Measurements from ENCODE around the gene GABRR1.

Gene GABRR1
- total RNA-seq: 0 to 0.07 (median 0) reads per million in 18 experiments

DNA sequence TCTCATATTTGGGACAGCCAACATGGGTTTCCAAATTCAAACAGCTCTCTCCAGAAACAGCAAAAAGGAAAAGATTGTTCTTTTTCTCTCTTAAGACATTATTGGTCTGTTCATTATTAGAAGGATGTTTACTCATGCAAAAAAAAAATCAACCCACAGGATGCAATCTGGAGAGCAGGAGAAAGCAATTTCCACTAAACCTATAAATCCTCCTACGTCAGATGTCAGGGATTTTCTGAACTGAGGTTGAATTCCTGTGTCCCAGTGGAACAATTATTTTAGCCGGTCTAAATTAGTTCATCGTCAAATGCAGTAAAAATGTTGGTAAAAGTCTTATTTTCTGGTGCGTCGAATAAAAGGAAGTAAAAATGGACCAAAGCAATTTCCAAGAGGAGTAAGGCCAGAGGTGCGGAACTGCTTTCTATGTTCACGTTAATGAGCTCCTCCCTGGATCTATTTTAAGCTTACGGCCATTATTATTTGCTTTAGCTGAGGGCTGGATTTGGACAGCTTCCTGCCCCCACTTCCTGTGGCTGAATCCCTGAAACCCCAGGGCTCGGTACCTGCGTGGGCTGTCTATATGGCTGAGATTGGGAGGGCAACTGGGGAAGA is at the start of gene GABRR1:
TSS of gene GABRR1 (minus strand) at position 60 of the 612 bp plus-strand sequence. CDS start at position 24, 36 bp downstream.
- DNase-seq: peak; percentile 42 to 58

DNA sequence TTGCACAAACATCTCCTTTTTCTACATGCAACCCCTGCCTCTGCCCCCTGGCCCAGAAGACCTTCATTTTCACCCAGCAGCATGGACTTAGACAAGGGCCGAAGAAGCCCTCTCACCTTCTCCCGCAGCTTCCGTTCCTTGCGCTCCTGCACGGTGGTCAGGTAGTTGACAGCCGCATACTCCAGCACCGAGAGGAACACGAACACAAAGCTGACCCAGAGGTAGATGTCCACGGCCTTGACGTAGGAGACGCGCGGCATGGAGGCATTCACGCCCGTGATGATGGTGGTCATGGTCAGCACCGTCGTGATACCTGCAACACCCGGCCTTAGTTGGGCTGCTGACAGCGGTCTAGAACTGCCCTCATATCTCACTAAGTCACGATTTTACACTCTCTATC is 47.1 kb upstream of the GABRR1 start:
- no peak for DNase-seq

DNA sequence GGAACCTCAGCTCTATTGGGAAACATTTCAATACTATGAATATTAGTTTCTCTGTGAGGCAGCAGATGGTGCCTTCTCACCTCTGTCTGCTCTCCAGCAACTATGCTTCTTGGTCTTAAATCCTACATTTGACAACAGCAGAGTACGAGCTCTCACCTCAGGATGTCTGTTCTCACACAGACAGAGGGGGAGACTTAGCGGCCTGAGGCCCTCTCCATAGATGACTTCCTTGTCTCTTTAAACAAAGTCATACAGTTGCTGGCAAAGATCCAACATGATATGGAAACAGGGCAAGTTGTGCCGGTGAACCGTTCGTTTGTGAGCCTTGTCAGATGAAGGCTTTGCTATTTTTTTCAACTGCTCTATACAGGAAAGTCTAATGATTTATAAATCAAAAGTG is 43.7 kb upstream of the GABRR1 start:
- no peak for DNase-seq

DNA sequence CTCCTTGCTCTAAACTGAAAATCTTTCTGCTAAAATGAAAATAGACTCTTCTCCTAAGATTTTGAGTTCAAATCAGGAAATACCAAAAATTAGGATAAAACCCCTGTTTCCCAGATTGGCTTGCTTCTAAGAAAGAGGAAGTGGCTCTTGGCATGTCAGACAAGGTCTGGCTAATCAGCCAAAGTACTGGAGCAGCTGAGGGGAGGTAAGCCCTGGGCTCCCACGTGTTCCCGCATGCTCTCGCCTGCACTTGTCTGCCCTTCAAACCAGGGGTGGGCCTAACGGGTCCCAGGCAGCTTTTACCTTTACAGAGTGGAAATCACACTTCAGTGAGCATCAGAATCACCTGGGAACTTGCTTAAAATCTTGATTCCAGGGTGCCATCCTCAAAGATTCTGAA is 43.2 kb upstream of the GABRR1 start:
- DNase-seq: peak; percentile 31 to 56

DNA sequence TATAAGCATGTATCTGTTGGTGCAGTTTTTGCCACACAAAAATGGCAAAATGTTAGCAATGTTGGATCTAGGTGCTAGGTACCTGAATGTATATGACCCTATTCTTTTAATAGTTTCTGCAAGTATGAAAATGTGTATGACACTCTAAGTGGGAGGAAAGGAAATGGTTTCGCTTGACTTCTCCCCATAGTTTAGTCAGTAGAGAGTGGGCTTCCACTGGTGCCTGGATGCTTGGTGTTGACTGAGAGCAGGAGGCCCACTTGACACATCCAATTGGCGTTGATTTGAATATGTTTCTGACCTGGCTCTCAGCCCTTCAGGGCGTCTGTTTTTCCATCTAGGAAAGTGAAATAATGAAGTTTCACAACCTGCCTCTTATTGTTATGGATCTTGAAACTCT is 41.8 kb upstream of the GABRR1 start:
- DNase-seq: no peak

DNA sequence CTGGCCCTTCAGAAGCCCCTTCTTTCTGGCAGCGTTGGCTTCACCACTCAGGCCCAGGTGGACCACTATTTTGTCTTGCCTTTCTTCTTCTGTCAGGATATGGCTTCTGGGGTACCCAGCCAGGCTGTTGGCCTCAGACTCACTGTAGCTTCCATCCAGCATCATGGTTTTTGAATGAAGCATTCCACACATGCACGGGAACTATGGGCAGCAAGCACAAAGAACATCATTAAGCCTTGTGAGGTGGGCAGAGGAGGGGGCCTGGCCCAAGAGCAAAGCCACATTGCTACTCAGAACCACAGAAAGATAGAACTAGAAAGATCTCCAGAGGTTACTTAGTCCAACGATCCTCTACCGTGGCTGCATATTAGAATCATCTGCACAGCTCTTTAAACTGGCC is 40.6 kb upstream of the GABRR1 start:
- no peak for DNase-seq

DNA sequence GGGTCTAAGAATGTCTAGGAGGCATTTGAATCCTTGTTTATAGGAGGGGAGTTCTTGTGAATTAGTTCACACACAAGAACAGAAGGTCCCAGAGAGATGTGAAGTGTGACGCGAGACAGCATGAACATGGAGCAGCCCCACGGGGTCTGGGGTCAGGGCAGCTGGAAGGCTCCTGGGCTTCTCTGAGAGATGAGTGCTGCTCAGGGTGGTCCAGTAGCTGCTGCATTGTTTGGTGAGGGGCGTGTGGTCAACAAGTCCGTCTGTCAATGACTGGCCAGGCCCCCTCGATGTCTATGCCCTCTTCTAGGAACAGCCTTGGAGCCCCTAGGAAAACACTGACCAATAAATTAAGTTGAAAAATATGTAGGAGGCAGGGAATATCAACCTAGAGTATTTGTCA is 40.2 kb upstream of the GABRR1 start:
- DNase-seq: no peak

DNA sequence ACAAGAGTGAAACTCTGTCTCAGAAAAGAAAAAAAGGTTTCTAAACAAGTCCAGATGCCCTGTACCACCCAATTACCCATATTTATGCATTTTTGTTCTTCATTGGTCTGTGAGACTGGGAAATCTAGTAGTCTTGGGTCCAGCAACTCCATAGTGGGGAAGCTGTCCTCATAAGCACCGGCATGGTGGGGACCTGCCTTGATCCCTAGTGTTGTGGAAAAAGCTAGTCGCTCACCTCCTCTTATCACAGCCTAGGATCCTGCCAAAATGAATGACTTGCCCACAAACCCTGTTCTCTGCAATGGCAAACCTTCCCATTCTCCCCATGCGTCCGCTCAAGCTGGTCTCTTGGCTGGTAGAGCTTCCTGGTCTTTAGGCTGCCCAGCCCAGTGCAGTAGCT is 38.3 kb upstream of the GABRR1 start:
- no peak for DNase-seq

DNA sequence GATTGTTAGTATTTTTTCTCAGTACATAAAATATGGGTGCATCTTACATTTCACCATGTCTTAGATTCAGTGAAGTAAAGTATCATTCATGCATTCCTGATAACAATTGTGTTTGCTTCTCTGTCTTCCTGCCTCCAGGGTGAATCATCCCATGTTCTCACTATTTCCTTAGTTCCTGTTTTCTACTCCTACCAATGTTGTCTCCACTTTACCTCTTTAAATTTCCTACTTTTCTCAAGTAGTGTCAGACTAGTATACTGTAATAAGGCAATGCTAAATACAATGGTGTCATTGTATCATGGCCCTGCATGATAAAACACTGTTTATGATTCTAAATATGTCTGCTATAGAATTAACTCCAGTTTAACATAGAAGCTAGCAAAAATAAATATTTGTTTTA is 37.4 kb upstream of the GABRR1 start:
- DNase-seq: peak; percentile 13 to 34

DNA sequence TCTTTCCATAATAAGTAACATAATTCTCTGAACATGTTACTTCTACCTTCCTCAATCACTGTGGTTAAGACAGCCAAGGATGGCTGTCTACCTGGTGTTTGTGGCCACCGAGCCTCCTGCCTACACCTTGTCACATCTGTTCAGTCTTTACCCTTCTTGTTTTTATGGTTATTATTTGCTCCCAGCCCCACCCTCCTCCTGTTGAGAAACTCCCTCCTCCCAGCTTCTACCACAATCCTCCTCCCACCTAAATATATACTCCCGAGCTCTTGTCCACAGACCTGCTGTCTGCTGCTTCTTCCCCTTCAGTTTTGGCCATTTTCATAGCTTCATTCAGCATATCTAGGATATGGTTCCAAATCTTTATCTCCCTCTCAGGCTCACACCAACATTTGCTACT is 35.7 kb upstream of the GABRR1 start:
- peak; percentile 37 to 46 for DNase-seq

DNA sequence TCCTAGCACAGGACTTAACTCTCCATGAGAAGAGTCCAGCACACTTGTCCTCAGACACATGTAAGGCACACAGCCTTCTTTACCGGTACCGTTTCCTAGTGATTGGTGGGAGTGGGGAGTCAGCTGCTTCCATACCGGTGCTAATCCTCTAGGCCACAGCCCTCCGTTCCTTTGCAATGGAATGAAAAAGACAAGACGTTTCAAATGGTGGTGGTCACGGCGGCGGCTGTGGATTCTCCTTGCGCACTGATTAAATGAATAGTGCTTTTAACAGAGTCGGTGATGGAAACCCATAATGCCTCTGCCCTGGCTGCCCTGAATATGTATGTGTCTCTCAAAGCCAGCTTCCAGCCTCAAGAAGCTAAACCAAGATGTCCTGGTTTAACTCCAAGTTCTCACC is 34.8 kb upstream of the GABRR1 start:
- no peak for DNase-seq

DNA sequence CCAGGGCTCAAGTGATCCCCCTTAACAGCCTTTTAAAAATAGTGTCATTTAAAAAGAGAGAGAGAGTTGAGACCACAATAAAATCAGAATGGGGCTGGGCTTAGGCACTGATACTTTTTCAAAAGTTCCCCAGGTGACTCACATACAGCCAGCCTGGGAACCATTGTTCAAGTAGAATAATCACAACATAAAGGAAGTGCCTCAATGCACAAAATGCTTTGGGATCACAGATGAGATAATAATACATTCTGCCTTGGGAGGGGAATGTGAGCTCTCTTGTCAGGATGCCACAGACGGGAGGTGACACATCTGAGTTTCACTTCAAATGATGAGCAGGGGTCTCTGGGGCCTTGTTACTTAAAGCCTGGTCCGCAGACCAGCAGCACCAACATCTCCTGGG is 34.0 kb upstream of the GABRR1 start:
- no peak for DNase-seq

DNA sequence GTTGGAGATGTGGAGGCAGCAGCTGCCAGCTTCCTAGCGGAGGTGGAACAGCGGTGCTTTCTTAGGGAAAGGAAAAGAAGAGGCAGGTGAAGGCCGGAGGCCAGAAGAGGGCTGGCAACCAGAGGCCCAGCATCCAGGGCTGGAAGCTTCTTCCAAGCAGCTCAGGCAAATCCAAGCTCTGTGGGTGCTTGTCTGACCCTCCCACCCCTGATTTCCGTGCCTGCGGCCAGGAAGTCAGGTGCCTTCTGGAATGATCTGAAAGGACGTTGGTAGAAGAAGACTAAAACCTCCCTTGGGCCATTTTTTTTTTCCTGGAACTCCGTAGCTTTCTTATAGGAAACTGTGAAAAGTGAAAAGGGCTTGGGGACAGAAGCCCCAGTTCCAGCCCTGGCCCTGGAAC is 33.1 kb upstream of the GABRR1 start:
- no peak for DNase-seq

DNA sequence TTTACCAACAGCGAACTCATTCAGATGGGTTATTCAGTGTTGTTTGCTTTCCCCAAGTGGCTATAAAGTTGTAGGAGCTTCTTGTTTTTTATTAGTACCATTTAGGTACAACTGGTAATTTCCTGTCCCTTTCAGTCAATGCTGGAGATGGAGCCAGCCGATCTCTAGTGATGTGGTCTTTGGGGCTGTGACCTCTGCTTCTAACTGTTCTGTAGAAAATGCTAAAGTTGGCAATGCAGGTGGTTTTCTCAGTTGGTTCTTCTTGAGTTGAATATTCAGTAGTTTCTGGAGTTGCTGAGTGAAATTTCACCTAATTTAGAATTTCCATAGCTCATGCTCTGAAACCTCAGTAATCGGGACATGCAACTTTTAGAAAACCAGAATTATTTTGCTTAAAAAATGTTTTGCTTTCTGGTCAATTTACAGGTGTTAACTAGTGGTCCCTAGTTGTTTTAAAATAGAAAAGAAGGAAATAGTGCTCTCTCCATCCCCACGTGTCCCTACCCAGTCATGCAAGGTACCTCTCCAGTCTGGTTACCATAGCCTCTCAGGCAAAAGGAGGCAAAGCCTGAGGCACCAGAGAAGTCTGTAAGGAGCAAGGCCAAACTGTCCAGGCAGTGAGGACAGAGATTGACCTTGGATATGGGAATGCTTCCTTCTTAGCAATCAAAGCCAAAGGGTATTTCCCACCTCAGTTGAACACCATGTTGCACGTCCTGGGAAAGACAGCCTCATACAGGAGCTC is 27.3 kb upstream of the GABRR1 start:
- no peak for DNase-seq

DNA sequence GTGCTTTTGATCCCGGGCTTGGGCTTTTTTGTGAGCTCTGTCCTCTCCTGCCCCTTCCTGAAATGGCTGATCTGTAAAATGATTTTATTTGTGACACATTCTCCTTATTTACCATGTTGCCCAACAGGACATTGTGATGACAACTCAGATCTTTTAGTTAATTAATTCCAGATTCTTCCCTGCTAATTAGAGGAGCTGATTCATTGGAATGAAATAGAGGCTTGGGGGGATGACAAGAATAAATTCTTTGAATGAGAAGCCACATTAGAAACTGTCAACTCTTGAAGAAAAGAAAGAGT is 26.1 kb upstream of the GABRR1 start:
- no peak for DNase-seq

DNA sequence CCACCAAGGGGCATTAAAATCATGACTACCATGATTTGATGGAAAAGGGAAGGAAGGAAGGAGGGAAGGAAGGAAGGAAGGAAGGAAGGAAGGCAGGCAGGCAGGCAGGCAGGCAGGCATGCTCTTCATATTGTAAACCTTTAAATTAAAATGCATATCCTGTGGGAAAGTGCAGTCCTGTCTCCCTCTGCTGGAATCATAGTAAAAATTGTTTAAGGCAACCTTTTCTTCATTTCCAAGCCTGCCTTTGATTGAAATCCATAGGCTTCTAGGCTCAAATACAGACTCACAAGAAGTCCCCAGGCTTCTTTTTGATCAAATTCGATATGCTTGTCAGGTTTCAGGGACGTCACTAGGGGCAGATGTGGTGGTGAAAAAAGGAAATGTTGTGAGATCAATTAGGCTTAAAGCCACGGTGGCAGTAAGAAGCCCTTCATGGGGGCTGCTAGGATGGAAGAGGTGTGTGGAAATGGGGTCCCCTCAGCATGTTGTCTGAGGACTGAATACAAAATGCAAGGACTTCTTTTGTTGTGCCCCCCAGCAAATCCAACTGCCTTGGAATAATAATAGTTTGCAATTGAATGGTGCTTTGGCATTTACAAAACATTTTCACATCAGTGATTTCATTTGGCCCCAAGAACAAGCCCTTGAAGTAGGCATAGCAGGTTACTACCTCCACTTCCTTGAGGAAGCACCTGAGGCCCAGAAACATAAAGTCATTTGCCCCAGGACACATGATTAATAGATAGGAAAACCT is 25.6 kb upstream of the GABRR1 start:
- peak; percentile 53 to 64 for DNase-seq

DNA sequence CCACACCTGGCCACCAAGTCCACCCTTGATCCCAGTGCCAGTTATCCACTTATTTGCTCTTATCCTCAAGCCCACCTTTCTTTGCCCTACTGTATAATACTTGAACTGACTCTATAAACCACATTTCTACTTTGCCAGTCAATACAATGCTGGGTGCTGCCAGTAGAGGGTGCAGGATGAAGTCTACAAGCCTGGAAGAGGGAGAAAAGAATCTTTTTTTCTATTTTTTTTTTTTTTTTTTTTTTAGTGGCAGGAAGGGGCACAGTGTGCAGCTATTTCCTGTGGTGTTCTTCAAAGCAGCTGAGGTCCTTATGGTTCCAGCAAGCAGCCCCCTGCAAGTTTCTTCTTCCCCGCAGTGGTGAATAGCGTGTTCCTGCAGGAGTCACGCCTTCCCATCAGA is 22.2 kb upstream of the GABRR1 start:
- peak; percentile 31 to 32 for DNase-seq

DNA sequence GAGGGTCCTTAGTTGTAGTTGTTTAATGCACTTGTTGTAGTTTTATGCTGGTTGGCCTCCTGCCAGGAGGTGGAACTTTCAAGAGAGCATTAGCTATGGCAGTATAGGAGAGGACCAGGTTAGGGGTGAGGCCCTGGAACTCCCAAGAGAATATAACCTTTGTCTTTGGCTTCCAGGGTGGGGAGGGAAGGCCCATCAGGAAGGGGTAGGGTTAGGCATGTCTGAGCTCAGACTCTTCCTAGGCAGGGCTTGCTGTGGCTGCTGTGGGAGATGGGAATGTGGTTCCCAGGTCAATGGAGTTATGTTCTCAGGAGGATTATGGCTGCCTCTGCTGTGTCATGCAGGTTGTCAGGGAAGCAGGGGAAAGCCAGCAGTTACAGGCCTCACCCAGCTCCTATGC is 20.0 kb upstream of the GABRR1 start:
- DNase-seq: no peak

DNA sequence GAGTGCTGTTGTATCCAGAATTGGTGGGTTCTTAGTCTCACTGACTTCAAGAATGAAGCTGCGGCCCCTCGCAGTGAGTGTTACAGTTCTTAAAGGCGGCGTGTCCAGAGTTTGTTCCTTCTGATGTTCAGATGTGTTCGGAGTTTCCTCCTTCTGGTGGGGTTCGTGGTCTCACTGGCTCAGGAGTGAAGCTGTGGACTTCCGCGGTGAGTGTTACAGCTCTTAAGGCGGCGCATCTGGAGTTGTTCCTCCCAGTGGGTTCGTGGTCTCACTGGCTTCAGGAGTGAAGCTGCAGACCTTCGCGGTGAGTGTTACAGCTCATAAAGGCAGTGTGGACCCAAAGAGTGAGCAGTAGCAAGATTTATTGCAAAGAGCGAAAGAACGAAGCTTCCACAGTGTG is 16.4 kb upstream of the GABRR1 start:
- DNase-seq: peak in 1 of 2 donors; percentile 18

DNA sequence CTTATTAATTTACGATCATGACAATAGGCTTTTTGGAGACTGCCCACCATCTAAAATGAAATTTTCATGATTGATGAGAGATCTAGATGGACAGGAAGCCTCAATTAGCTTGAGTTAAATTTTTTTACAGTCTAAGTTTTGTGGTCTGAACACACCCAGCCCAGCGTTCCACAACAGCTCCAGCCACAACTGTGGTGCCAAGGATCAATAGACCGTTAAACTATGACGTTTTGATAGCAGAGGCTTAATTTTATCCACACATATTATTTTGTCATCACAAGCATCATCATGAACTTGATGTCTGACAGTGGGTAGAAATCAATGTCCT is 5.5 kb upstream of the GABRR1 start:
- DNase-seq: no peak

DNA sequence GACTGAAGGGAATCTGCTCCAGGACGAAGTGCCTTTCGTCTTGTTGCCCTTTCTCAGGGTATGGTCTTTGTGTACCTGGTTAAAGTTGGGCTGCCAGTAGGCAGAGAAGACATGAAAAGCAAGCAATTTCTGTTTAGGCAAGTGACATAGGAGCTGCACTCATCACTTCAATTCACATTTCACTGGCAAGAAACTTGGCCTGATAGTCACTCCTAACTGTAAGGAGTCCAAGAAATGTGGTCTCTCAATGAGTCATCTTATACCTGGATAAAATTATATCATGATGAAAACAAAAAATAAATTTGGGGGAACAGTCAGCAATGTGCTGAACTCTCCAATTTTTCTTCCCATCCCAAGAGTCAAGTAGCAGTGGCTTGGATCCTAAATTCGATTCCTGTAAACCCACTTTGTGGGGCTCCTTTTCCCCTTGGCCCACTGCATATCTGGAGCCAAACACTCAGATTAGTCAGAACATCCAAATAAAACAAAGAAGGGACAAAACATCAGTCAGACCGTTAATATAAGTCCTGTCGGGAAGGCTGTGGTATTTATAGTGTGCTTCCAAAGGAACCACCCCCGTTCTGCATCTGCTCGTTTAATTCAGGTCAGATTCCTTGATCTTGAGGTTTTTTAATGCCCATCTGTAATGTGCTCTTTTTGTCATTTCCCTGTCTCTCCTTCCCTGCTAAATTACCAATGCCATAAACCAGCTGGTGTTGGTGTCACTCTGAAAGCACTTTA is 5.0 kb upstream of the GABRR1 start:
- no peak for DNase-seq

DNA sequence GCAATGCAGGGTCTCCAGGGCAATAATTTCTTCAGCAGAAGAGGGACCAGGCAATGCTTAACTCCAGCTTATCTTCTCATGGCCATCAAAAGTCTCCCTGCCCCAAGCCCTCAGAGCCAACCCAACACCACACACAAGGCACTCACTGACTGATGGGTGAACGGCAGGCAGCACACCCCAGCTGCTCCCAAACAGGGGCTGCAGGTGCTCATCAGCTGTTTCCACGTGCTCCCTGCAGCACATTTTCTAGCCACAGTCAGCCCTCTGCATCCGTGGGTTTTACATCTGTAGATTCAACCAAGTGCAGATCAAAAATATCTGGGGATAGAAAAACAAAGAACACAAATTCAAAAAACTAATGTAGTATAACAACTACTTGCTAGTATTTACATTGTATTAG is 4.0 kb upstream of the GABRR1 start:
- no peak for DNase-seq

DNA sequence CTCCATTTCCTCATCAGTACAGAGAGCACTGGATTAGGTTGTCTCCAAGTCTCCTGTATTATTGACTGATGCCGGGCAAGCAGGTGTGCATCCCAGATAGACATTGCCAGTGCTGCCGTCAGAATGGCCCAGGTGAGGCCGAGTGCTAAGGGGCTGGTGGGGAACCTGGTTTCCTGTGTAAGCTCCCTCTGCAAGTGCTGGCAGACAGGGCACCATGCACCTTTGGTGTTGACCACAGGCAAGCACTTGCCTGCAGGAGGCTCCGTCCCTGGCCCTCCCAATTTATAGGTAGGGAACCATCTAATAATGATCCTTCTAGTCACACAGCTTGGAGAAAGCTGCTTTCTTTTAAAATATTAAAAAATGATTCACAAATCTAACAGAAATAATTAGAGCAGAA is 747 bp downstream of the GABRR1 start:
- DNase-seq: no peak

DNA sequence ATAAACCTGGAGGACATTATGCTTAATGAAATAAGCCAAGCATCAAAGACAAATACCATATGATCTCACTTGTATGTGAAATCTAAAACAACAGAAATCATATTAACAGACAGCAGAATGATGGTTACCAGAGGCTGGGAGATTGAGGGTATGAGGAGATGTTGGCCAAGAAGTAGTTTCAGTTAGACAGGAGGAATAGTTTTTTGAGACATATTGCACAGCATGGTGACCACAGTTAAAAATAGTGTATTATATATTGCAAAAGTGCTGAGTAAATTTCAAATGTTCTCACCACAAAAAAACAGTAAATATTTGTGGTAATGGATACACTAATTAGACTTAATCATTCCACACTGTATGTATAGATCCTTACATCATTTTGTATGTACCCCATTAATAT is 1.8 kb downstream of the GABRR1 start:
- peak; percentile 9 to 23 for DNase-seq
